HEK293 (cell line): Measurements from ENCODE around the gene MED4.

Source experiments
- CTCF ChIP-seq: fragments of 450-650 bp; formaldehyde crosslinking; IDR thresholded peaks from 2 replicates; pipeline ENCODE4 v1.5.1; 2016; ENCODE audit warnings: missing biosample characterization, missing genetic modification characterization
- PBX3 ChIP-seq: sonication (generic); formaldehyde crosslinking; IDR thresholded peaks from 2 replicates; pipeline ENCODE4 v1.8.1; 2022; ENCODE audit warnings: mild to moderate bottlenecking, moderate library complexity, missing genetic modification reagents
- TCF7L2 ChIP-seq: IDR thresholded peaks from 2 replicates; pipeline ENCODE4 v1.6.1; 2011; ENCODE audit warnings: low read depth, mild to moderate bottlenecking, inconsistent platforms, low read length, moderate library complexity, borderline replicate concordance
- ZFP3 ChIP-seq: fragments of 450-650 bp; formaldehyde crosslinking; IDR thresholded peaks from 2 replicates; pipeline ENCODE4 v1.5.1; 2016; ENCODE audit warnings: low read depth, missing biosample characterization, missing genetic modification characterization
- ZIC2 ChIP-seq: fragments of 450-650 bp; formaldehyde crosslinking; IDR thresholded peaks from 2 replicates; pipeline ENCODE4 v1.5.1; 2016; ENCODE audit warnings: missing biosample characterization, missing genetic modification characterization
- ZNF274 ChIP-seq, 2 experiments: fragments of 200-500 bp in 1 of 2; fragments of 450-650 bp in 1 of 2; sonication (Bioruptor generic) in 1 of 2; formaldehyde crosslinking in 1 of 2; IDR thresholded peaks; 2 replicates each; pipeline versions ENCODE4 v1.5.1 to v1.6.1; 2014 to 2016; ENCODE audit warnings: borderline replicate concordance in 1 of 2, inconsistent platforms in 1 of 2, low read length in 1 of 2, missing biosample characterization in 1 of 2, missing genetic modification characterization in 1 of 2
- ZNF362 ChIP-seq: fragments of 450-650 bp; formaldehyde crosslinking; IDR thresholded peaks from 2 replicates; pipeline ENCODE4 v1.5.1; 2016; ENCODE audit warnings: missing biosample characterization, missing genetic modification characterization
- TF ChIP-seq, protein P1 (sequence below): fragments of 450-650 bp; formaldehyde crosslinking; IDR thresholded peaks from 2 replicates; pipeline ENCODE4 v1.5.1; 2016; ENCODE audit warnings: missing biosample characterization, missing genetic modification characterization

- TF ChIP-seq CTCF: no peak
- TF ChIP-seq, protein P1, sequence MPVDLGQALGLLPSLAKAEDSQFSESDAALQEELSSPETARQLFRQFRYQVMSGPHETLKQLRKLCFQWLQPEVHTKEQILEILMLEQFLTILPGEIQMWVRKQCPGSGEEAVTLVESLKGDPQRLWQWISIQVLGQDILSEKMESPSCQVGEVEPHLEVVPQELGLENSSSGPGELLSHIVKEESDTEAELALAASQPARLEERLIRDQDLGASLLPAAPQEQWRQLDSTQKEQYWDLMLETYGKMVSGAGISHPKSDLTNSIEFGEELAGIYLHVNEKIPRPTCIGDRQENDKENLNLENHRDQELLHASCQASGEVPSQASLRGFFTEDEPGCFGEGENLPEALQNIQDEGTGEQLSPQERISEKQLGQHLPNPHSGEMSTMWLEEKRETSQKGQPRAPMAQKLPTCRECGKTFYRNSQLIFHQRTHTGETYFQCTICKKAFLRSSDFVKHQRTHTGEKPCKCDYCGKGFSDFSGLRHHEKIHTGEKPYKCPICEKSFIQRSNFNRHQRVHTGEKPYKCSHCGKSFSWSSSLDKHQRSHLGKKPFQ (tag by site-specific recombination): no peak
- TF ChIP-seq TCF7L2: no peak
- no peak for TF ChIP-seq ZFP3 (tag by site-specific recombination)
- TF ChIP-seq ZNF274 (IDR thresholded peaks at IDR 0.05; ENCODE audit: low read length): no peak
- no peak for TF ChIP-seq ZNF274 (tag by site-specific recombination; IDR thresholded peaks at IDR 0.05; ENCODE audit: borderline replicate concordance)
- TF ChIP-seq ZIC2 (tag by site-specific recombination): no peak
- no peak for TF ChIP-seq ZNF362
- TF ChIP-seq PBX3 (CRISPR knock-in tag): no peak
Measured at GRCh38 chr13:48110931-48111721, 16.2 kb upstream of the MED4 start.
